ENCODE results near the gene WDR20. TPM values are rescaled to one million over a fixed set of nuclear protein-coding genes. Genes with fewer than 3 reads are reported as not detected.

The WDR20 gene
- total RNA-seq, 1 donor from 2014 or later: 42.3 TPM

DNA sequence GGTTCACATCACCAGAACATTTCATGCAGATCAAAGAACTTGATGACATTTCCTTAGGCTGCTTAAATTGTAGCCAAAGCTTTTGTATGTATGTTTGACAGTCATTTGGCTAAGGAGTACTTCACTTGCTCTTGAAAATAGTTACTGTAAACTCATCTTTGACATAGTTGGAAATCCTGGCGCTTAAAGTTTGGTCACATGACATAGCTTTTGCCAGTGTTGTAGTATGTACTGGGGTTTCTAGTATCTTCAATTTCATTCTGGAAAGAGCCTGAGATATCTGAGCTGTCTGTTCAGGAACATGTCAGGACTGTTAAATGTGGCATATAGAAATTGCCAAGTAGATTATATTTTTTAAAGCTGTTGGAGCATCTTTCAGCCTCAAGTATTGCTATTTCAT, 55.7 kb downstream of the WDR20 start:
- no peak overlapping the region for H3K4me3 Mint-ChIP-seq
- DNase-seq: no peak
- POLR2A ChIA-PET: no interaction called here
- TF ChIP-seq, protein P1, sequence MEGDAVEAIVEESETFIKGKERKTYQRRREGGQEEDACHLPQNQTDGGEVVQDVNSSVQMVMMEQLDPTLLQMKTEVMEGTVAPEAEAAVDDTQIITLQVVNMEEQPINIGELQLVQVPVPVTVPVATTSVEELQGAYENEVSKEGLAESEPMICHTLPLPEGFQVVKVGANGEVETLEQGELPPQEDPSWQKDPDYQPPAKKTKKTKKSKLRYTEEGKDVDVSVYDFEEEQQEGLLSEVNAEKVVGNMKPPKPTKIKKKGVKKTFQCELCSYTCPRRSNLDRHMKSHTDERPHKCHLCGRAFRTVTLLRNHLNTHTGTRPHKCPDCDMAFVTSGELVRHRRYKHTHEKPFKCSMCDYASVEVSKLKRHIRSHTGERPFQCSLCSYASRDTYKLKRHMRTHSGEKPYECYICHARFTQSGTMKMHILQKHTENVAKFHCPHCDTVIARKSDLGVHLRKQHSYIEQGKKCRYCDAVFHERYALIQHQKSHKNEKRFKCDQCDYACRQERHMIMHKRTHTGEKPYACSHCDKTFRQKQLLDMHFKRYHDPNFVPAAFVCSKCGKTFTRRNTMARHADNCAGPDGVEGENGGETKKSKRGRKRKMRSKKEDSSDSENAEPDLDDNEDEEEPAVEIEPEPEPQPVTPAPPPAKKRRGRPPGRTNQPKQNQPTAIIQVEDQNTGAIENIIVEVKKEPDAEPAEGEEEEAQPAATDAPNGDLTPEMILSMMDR (IDR thresholded peaks at IDR 0.05): no peak
- no peaks in the 10 kb centered on the region for H3K27me3 Mint-ChIP-seq
- intact Hi-C loops (cut with micrococcal nuclease): no loop called here
- CTCF ChIA-PET: no interaction called here
- peaks cover 38% of the 10 kb centered on the region for H3K4me1 Mint-ChIP-seq
- H3K27ac Mint-ChIP-seq: no peak overlapping the region
- ATAC-seq (ENCODE audit: low read depth): no peak
- H3K9me3 Mint-ChIP-seq: no peaks in the 10 kb centered on the region
- peaks cover 59% of the 10 kb centered on the region for H3K36me3 Mint-ChIP-seq (ENCODE audit: low read depth)

GRCh38 chr14:102196039-102196901, 56.6 kb downstream of the WDR20 start:
- Mint-ChIP-seq H3K4me3 (no peak overlapping the region), H3K9me3 (no peaks in the 10 kb centered on the region), H3K4me1 (peaks cover 35% of the 10 kb centered on the region), H3K36me3 (ENCODE audit: low read depth) (peaks cover 66% of the 10 kb centered on the region), H3K27me3 (no peaks in the 10 kb centered on the region), H3K27ac (no peak overlapping the region)
- intact Hi-C loops (cut with micrococcal nuclease): no loop called here
- ATAC-seq (ENCODE audit: low read depth) (no peak), DNase-seq (no peak)
- TF ChIP-seq, protein P1 (IDR thresholded peaks at IDR 0.05): no peak
- ChIA-PET CTCF (no interaction called here), POLR2A (no interaction called here)

DNA sequence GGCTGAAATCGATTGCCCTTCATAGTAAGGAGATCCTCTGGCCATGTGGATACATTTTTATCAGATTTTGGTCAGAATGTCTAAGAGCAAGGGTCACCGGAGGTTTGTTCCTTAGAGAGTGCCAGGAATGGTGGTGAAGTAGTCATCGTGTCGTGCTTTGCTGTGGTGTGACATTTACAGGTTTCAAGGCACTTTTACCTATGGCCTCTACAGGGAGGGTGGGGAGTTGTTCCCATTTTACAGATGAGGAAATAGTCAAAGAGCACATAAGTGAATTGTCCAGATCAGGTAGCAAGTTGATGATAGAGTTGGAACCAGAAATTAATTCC, 57.2 kb downstream of the WDR20 start:
- ChIA-PET POLR2A (no interaction called here), CTCF (no interaction called here)
- intact Hi-C loops (cut with micrococcal nuclease): no loop called here
- Mint-ChIP-seq H3K36me3 (ENCODE audit: low read depth) (peaks cover 72% of the 10 kb centered on the region), H3K27ac (no peak overlapping the region), H3K4me1 (peaks cover 37% of the 10 kb centered on the region), H3K27me3 (no peaks in the 10 kb centered on the region), H3K9me3 (no peaks in the 10 kb centered on the region), H3K4me3 (no peak overlapping the region)
- TF ChIP-seq, protein P1 (IDR thresholded peaks at IDR 0.05): no peak
- no peak for DNase-seq
- no peak for ATAC-seq (ENCODE audit: low read depth)

- intact Hi-C loops (cut with micrococcal nuclease): no loop called here
- H3K36me3 Mint-ChIP-seq (ENCODE audit: low read depth): peaks cover 75% of the 10 kb centered on the region
- TF ChIP-seq, protein P1 (IDR thresholded peaks at IDR 0.05): no peak
- ATAC-seq (ENCODE audit: low read depth) (no peak), DNase-seq (no peak)
- H3K4me3 Mint-ChIP-seq: no peak overlapping the region
- H3K4me1 Mint-ChIP-seq: peaks cover 38% of the 10 kb centered on the region
- H3K9me3 Mint-ChIP-seq: no peaks in the 10 kb centered on the region
- POLR2A ChIA-PET: no interaction called here
- no peaks in the 10 kb centered on the region for H3K27me3 Mint-ChIP-seq
- H3K27ac Mint-ChIP-seq: no peak overlapping the region
- CTCF ChIA-PET: no interaction called here
Observed at GRCh38 chr14:102197317-102197853, 57.7 kb downstream of the WDR20 start.

- no peak overlapping the region for H3K4me3 Mint-ChIP-seq
- TF ChIP-seq, protein P1 (IDR thresholded peaks at IDR 0.05): no peak
- H3K4me1 Mint-ChIP-seq: peaks cover 20% of the 10 kb centered on the region
- H3K36me3 Mint-ChIP-seq (ENCODE audit: low read depth): peaks cover 84% of the 10 kb centered on the region
- H3K27ac Mint-ChIP-seq: no peak overlapping the region
- H3K9me3 Mint-ChIP-seq: no peaks in the 10 kb centered on the region
- intact Hi-C loops (cut with micrococcal nuclease): no loop called here
- POLR2A ChIA-PET: no interaction called here
- ATAC-seq (ENCODE audit: low read depth) (no peak), DNase-seq (no peak)
- no peaks in the 10 kb centered on the region for H3K27me3 Mint-ChIP-seq
- CTCF ChIA-PET: no interaction called here
Observed at GRCh38 chr14:102200690-102201352, 61.1 kb downstream of the WDR20 start.
